ENCODE data around the gene TCF3.

DNA sequence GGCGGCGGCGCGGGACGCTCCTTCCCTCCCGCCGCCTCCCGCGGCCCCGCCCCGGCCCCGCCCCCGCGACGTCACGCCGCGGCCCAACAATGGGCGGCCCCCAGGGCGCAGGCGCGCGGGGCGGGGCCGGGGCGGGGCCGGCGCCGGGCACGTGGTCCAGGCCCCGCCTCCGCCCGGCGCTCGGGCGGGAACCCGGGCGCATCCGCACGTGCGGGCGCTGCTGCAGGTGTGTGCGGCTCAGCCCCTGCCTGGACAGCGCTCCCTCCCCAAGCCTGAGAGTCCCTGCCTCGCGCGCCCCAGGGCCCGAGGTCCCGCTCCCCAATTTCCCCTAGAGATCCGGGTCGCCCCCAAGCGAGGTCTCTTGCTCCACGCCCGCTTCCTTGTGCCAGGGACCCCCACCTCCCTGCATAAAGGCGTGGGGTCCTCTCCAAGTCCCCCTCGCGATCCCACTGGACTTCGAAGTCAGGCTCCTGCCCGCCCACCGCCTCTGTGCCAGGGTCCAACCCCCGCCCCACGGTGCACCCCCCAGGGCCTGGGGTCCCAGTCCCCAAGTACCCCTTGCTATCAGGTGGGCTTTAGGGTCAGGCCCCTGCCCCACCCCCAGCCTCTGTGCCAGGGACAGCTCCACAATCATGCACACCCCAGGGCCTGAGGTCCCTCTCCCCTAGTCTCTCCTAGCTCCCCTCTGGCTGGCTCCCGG is 83.9 kb downstream of the TCF3 start, which contains the start of gene MEX3D:
- TF ChIP-seq POLR2A (IDR thresholded peaks at IDR 0.05) (no peak), CTCF (IDR thresholded peaks at IDR 0.05) (no peak), EP300 (IDR thresholded peaks at IDR 0.05) (no peak), POLR2AphosphoS5 (IDR thresholded peaks at IDR 0.05) (no peak)
